Left lung (tissue), 10 donors: ENCODE results near the gene PPP1R3C. TPM values are rescaled to one million over a fixed set of nuclear protein-coding genes. Genes with fewer than 3 reads are reported as not detected.
A peak's percentile ranks its signal among the peaks of the same experiment; 100 is the strongest.

Experiments
- ATAC-seq: fragments of 200-7000 bp; cut with Tn5 transposase; one replicate; pipeline ENCODE4 v1.9.1; 2020; ENCODE audit warnings: moderate library complexity
- DNase-seq, 4 donors: peaks; one replicate each; pipeline ENCODE4 v3.0.0-alpha.2; 2013 to 2020
- H3K27ac ChIP-seq, 2 donors: fragments of 200-600 bp; sonication (generic) in 1 of 2; one replicate each; pipeline versions ENCODE4 v1.5.0 to v1.8.0; 2020 to 2021
- H3K27me3 ChIP-seq, 2 donors: fragments of 200-600 bp; sonication (generic) in 1 of 2; one replicate each; pipeline versions ENCODE4 v1.5.0 to v1.8.0; 2020 to 2021
- H3K36me3 ChIP-seq, 2 donors: fragments of 200-600 bp; sonication (generic) in 1 of 2; one replicate each; pipeline versions ENCODE4 v1.5.0 to v1.8.0; 2020 to 2021
- H3K4me1 ChIP-seq, 2 donors: fragments of 200-600 bp; one replicate each; pipeline ENCODE4 v1.8.0; 2021
- H3K4me3 ChIP-seq, 2 donors: fragments of 200-600 bp; sonication (generic) in 1 of 2; one replicate each; pipeline versions ENCODE4 v1.5.0 to v1.8.0; 2020 to 2021; ENCODE audit warnings: mild to moderate bottlenecking in 1 of 2
- H3K9me3 ChIP-seq, 2 donors: fragments of 200-600 bp; sonication (generic) in 1 of 2; one replicate each; pipeline versions ENCODE4 v1.5.0 to v1.8.0; 2020 to 2021
- CTCF ChIP-seq, 2 donors: fragments of 200-600 bp; sonication (generic) in 1 of 2; IDR thresholded peaks; one replicate each; pipeline versions ENCODE4 v1.5.0 to v1.8.0; 2021; ENCODE audit warnings: antibody characterized with exemption in 2 of 2
- intact Hi-C, 2 donors: fragments of 100-400 bp; cut with DNase I; formaldehyde crosslinking; loops; one replicate each; pipeline versions ENCODE4 v1.11.2 to v1.14.2; 2022
- polyA plus RNA-seq, 6 donors: library from polyadenylated mRNA; unstranded; fragments of 120-200 nt; gene quantifications; one replicate each; pipeline ENCODE4 v1.2.1, GENCODE V29; 2013; ENCODE audit not compliant: insufficient read length in 6 of 6
- total RNA-seq, 2 donors: library from RNA; stranded (reverse); fragmentation: NEBNext Ultra II Directional; extraction: Animal tissue kit (Norgen Biotek cat#: 25700); gene quantifications; one replicate each; pipeline ENCODE4 v1.2.1, GENCODE V29; 2021
- donor health status: DM: no; HTN: yes; CAD: no.
- donor health status: DM: no; HTN: no; CAD: no.

The PPP1R3C gene
- total and polyA plus RNA-seq, 8 donors = 16.8 to 237 (median 200) TPM

DNA sequence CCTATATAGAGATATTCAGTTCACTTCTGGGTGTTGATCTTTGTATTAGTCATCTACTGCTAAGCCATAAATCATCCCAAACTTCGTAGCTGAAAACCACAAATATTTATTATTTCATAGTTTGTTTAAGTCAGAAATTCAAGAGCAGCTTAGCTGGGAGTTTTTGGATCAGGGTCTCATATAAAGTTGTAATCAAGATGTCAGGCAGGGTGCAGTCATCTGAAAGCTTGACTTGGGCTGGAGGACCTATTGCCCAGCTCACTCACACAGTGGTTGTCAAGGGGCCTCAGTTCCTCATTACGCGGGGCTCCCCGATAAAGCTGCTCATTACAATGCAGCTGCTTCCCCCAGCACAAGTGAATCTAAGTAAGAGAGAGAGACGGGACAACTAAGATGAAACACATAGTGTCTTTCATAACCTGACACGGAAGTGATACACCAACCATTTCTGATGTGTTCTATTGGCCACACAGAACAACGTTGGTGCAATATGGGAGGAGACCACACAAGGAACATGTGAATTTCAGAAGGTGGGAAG lies 15.7 kb downstream of the PPP1R3C start:
- no peak for TF ChIP-seq CTCF (IDR thresholded peaks at IDR 0.05)
- H3K36me3 ChIP-seq = no peaks in the 10 kb centered on the region
- peaks cover 0 to under 1% of the 10 kb centered on the region in 2 donors for H3K9me3 ChIP-seq
- no peak overlapping the region for H3K4me3 ChIP-seq
- ATAC-seq = no peak
- intact Hi-C loops = no loop called here
- DNase-seq = no peak
- peaks cover 0 to 4% of the 10 kb centered on the region in 2 donors for H3K4me1 ChIP-seq
- no peak overlapping the region for H3K27ac ChIP-seq
- no peaks in the 10 kb centered on the region for H3K27me3 ChIP-seq

DNA sequence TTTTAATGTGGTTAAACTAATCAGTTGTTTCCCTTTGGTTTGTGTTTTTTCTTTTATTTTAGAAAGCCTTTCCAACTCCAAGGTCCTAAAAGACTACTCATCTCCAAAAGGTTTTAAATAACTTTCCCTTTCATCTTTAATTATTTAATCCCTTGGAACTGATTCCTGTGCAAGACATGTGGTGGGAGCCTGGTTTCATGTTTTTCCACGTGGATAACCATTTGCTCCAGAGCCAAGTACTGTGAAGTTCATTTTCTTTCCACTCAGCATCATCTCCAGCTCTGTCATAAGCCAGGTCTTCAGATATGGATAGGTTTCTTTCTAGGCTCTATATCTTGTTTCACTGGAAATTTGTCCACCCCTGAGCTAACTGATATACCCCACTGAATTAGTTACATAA lies 16.7 kb downstream of the PPP1R3C start:
- no peak for TF ChIP-seq CTCF (IDR thresholded peaks at IDR 0.05)
- H3K27ac ChIP-seq = no peak overlapping the region

GRCh38 chr10:91614225-91614624 lies 18.6 kb downstream of the PPP1R3C start:
- H3K27me3 ChIP-seq = no peaks in the 10 kb centered on the region
- H3K27ac ChIP-seq = peak overlapping the region; percentile 33 to 54
- DNase-seq (no peak), ATAC-seq (no peak)
- no peaks in the 10 kb centered on the region for H3K36me3 ChIP-seq
- H3K4me3 ChIP-seq = no peak overlapping the region
- H3K4me1 ChIP-seq = peaks cover 0 to 4% of the 10 kb centered on the region in 2 donors
- intact Hi-C loops = no loop called here
- TF ChIP-seq CTCF (IDR thresholded peaks at IDR 0.05) = no peak
- no peaks in the 10 kb centered on the region for H3K9me3 ChIP-seq

More for the DNA sequence above, 16.7 kb downstream of the PPP1R3C start:
- H3K36me3 ChIP-seq = no peaks in the 10 kb centered on the region
- H3K4me3 ChIP-seq = no peak overlapping the region
- peaks cover 0 to 4% of the 10 kb centered on the region in 2 donors for H3K4me1 ChIP-seq
- intact Hi-C loops = no loop called here
- H3K27me3 ChIP-seq = no peaks in the 10 kb centered on the region
- H3K9me3 ChIP-seq = no peaks in the 10 kb centered on the region
- no peak for DNase-seq
- ATAC-seq = no peak

DNA sequence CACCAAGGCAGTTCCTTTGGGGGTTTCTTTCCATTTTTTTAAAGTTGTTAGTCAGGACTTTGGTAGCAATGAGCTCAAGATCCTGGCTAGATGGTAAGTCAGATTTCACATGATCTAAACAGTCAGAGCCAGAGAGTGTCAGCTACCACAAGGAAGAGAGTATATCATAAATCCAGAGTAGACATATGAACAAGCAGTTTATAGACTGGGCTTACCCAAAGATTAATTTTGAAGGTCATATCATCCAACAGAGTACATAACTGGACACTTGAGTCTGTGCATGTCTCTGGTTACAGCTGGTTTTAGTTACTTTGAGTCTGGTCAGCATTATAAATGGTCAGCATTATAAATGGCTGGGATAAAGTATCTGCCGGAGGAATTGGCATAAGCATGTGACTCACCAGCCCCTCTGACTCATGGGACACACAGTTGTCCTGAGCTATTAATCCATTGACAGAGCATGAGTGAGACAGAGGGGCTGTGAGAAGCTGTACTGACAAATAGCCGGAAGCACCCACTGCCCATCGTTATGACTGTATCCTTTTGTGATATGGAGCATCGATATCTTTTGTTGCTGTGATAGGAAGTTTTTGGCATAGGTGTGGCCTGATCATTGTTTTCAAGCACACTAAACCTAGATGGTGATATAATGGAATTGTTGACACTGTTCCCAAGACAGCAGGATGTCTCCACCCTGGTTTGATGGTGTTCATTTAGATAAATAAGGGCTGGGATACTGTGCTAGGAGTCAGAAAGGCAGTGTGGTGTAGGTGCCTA lies 19.3 kb downstream of the PPP1R3C start:
- no peaks in the 10 kb centered on the region for H3K27me3 ChIP-seq
- TF ChIP-seq CTCF (IDR thresholded peaks at IDR 0.05) = no peak
- intact Hi-C loops = no loop called here
- peak overlapping the region; percentile 33 to 54 for H3K27ac ChIP-seq
- ATAC-seq (peak; percentile 31), DNase-seq (no peak)
- no peaks in the 10 kb centered on the region for H3K9me3 ChIP-seq
- no peaks in the 10 kb centered on the region for H3K36me3 ChIP-seq
- peaks cover 0 to 4% of the 10 kb centered on the region in 2 donors for H3K4me1 ChIP-seq
- H3K4me3 ChIP-seq = no peak overlapping the region

DNA sequence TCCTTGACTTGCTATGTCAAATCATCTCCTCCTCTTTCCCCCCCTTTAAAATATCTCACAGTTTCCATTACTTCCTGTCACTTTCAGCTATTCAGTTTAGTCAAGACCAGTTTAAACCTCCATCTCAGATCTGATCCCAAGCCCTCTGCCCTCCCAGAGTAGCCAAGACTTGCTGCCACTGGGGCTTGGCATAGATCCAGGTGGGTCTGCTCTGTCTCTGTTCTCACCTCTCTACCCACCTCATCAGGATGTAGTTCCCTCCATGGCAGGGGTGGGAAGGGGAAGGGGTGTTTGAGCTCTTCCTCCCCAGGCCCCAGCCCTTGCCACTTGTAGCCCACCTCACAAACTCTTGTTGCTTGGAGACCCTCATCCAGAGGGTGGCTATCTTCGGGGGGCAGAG lies 22.0 kb downstream of the PPP1R3C start:
- Histone ChIP-seq H3K27ac (no peak overlapping the region), H3K4me1 (peaks cover 10% of the 10 kb centered on the region in 2 donors), H3K36me3 (no peaks in the 10 kb centered on the region), H3K27me3 (no peaks in the 10 kb centered on the region), H3K9me3 (peaks cover 0 to 6% of the 10 kb centered on the region in 2 donors), H3K4me3 (no peak overlapping the region)
- intact Hi-C loops = no loop called here
- no peak for TF ChIP-seq CTCF (IDR thresholded peaks at IDR 0.05)
- no peak for DNase-seq
- ATAC-seq = no peak
